ENCODE results near the gene RBFOX1. TPM values are rescaled to one million over a fixed set of nuclear protein-coding genes. Genes with fewer than 3 reads are reported as not detected.

Gene RBFOX1
- total and polyA plus RNA-seq, 2 donors (not counting 1 experiment from before 2014, with no cell fraction given) = not detected

- Histone ChIP-seq H3K36me3 (replicated peaks in 1 of 2; ENCODE audit: control extremely low read depth in 1 of 2, control insufficient read depth in 1 of 2, extremely low read depth in 1 of 2, insufficient read depth in 2 of 2, low read length in 1 of 2) (no peaks in the 10 kb centered on the region), H3K4me2 (replicated peaks; ENCODE audit: low read depth, low read length, poor library complexity, severe bottlenecking) (no peak overlapping the region), H2AFZ (ENCODE audit: insufficient read depth, low read depth, low read length, poor library complexity, severe bottlenecking) (no peak overlapping the region), H3K4me3 (ENCODE audit: control extremely low read depth in 1 of 5, extremely low read depth in 1 of 5, insufficient read depth in 1 of 5, low read depth in 2 of 5, low read length in 4 of 5) (no peak overlapping the region), H3K9me3 (ENCODE audit: control extremely low read depth in 1 of 3, control insufficient read depth in 2 of 3, insufficient read depth in 1 of 3, low read length in 2 of 3) (no peaks in the 10 kb centered on the region), H3K9ac (ENCODE audit: low read length) (no peak overlapping the region), H3K27me3 (replicated peaks in 1 of 4; ENCODE audit: control extremely low read depth in 1 of 4, control insufficient read depth in 3 of 4, insufficient read depth in 4 of 4, low read length in 3 of 4) (no peaks in the 10 kb centered on the region), H4K20me1 (ENCODE audit: control insufficient read depth, insufficient read depth, low read length, poor library complexity, severe bottlenecking) (no peaks in the 10 kb centered on the region), H3K27ac (ENCODE audit: low read length in 2 of 2) (no peak overlapping the region), H3K4me1 (ENCODE audit: control insufficient read depth in 2 of 2, insufficient read depth in 2 of 2, low read length in 2 of 2) (no peaks in the 10 kb centered on the region), H3K79me2 (ENCODE audit: control insufficient read depth, insufficient read depth, low read length) (no peaks in the 10 kb centered on the region)
- Mint-ChIP-seq H3K4me3 (no peak overlapping the region), H3K27ac (no peak overlapping the region), H3K9me3 (ENCODE audit: insufficient read depth) (no peaks in the 10 kb centered on the region), H3K27me3 (no peaks in the 10 kb centered on the region), H3K4me1 (no peaks in the 10 kb centered on the region)
- ATAC-seq (ENCODE audit: low read depth) = no peak
- no CpG with 5 or more reads among the region's 5 CpGs for WGBS (ENCODE audit: insufficient coverage)
- ChIA-PET CTCF (no interaction called here), POLR2A (no interaction called here)
- no peak for DNase-seq
- intact Hi-C loops (cut with micrococcal nuclease) = no loop called here
- TF ChIP-seq EZH2 (IDR thresholded peaks at IDR 0.05; ENCODE audit: borderline replicate concordance, insufficient read depth, low read depth, low read length, poor library complexity, severe bottlenecking) = no peak
- no peak for TF ChIP-seq CTCF (IDR thresholded peaks at IDR 0.05)
Observed at GRCh38 chr16:7313170-7313569, 19.5 kb upstream of the RBFOX1 start.

DNA sequence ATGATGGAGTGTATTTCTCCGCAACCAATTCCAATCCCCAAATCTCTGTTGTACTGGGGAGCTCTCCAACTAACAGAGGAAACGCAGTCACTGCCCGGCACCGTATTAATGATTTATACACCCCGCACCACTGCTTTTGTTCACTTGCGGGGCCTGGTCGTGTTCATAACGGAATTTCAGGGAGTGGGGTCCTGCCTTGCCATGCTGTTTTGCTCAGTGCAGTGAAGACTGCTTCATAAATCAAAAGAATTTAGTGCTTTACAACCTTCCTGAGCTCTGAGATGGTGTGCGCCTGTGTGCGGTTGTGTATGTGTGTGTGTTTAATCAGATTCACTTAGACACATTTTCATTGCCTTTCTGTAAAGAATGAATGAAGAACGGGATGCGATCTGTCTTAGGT is 18.5 kb upstream of the RBFOX1 start:
- intact Hi-C loops (cut with micrococcal nuclease) = no loop called here
- Mint-ChIP-seq H3K4me1 (no peaks in the 10 kb centered on the region), H3K27me3 (no peaks in the 10 kb centered on the region)

More for the DNA sequence above, 18.5 kb upstream of the RBFOX1 start:
- no peaks in the 10 kb centered on the region for H3K36me3 ChIP-seq (replicated peaks in 1 of 2; ENCODE audit: control extremely low read depth in 1 of 2, control insufficient read depth in 1 of 2, extremely low read depth in 1 of 2, insufficient read depth in 2 of 2, low read length in 1 of 2)
- whole genome bisulfite sequencing (ENCODE audit: insufficient coverage) = 25% methylated on average over 4 of the region's 12 CpGs
- H3K4me2 ChIP-seq (replicated peaks; ENCODE audit: low read depth, low read length, poor library complexity, severe bottlenecking) = no peak overlapping the region
- H3K79me2 ChIP-seq (ENCODE audit: control insufficient read depth, insufficient read depth, low read length) = no peaks in the 10 kb centered on the region
- DNase-seq (no peak), ATAC-seq (ENCODE audit: low read depth) (no peak)
- no peak for TF ChIP-seq CTCF (IDR thresholded peaks at IDR 0.05)
- no peak for TF ChIP-seq EZH2 (IDR thresholded peaks at IDR 0.05; ENCODE audit: borderline replicate concordance, insufficient read depth, low read depth, low read length, poor library complexity, severe bottlenecking)
- CTCF ChIA-PET = interaction anchor here (0.6 kb wide), 1 partner anchor 24 kb away, joined by 3 read pairs; no protein-coding TSS in a partner anchor
- no peaks in the 10 kb centered on the region for H3K27me3 ChIP-seq (replicated peaks in 1 of 4; ENCODE audit: control extremely low read depth in 1 of 4, control insufficient read depth in 3 of 4, insufficient read depth in 4 of 4, low read length in 3 of 4)
- Mint-ChIP-seq H3K27ac (no peak overlapping the region), H3K4me3 (no peak overlapping the region), H3K9me3 (ENCODE audit: insufficient read depth) (peaks cover 2% of the 10 kb centered on the region)
- H4K20me1 ChIP-seq (ENCODE audit: control insufficient read depth, insufficient read depth, low read length, poor library complexity, severe bottlenecking) = no peaks in the 10 kb centered on the region
- no peak overlapping the region for H3K9ac ChIP-seq (ENCODE audit: low read length)
- H2AFZ ChIP-seq (ENCODE audit: insufficient read depth, low read depth, low read length, poor library complexity, severe bottlenecking) = no peak overlapping the region
- POLR2A ChIA-PET = no interaction called here
- H3K4me1 ChIP-seq (ENCODE audit: control insufficient read depth in 2 of 2, insufficient read depth in 2 of 2, low read length in 2 of 2) = no peaks in the 10 kb centered on the region
- no peak overlapping the region for H3K4me3 ChIP-seq (ENCODE audit: control extremely low read depth in 1 of 5, extremely low read depth in 1 of 5, insufficient read depth in 1 of 5, low read depth in 2 of 5, low read length in 4 of 5)
- no peaks in the 10 kb centered on the region for H3K9me3 ChIP-seq (ENCODE audit: control extremely low read depth in 1 of 3, control insufficient read depth in 2 of 3, insufficient read depth in 1 of 3, low read length in 2 of 3)
- no peak overlapping the region for H3K27ac ChIP-seq (ENCODE audit: low read length in 2 of 2)
